ENCODE results near the gene GRIP1.

GRIP1 gene, protein sequence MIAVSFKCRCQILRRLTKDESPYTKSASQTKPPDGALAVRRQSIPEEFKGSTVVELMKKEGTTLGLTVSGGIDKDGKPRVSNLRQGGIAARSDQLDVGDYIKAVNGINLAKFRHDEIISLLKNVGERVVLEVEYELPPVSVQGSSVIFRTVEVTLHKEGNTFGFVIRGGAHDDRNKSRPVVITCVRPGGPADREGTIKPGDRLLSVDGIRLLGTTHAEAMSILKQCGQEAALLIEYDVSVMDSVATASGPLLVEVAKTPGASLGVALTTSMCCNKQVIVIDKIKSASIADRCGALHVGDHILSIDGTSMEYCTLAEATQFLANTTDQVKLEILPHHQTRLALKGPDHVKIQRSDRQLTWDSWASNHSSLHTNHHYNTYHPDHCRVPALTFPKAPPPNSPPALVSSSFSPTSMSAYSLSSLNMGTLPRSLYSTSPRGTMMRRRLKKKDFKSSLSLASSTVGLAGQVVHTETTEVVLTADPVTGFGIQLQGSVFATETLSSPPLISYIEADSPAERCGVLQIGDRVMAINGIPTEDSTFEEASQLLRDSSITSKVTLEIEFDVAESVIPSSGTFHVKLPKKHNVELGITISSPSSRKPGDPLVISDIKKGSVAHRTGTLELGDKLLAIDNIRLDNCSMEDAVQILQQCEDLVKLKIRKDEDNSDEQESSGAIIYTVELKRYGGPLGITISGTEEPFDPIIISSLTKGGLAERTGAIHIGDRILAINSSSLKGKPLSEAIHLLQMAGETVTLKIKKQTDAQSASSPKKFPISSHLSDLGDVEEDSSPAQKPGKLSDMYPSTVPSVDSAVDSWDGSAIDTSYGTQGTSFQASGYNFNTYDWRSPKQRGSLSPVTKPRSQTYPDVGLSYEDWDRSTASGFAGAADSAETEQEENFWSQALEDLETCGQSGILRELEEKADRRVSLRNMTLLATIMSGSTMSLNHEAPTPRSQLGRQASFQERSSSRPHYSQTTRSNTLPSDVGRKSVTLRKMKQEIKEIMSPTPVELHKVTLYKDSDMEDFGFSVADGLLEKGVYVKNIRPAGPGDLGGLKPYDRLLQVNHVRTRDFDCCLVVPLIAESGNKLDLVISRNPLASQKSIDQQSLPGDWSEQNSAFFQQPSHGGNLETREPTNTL

DNA sequence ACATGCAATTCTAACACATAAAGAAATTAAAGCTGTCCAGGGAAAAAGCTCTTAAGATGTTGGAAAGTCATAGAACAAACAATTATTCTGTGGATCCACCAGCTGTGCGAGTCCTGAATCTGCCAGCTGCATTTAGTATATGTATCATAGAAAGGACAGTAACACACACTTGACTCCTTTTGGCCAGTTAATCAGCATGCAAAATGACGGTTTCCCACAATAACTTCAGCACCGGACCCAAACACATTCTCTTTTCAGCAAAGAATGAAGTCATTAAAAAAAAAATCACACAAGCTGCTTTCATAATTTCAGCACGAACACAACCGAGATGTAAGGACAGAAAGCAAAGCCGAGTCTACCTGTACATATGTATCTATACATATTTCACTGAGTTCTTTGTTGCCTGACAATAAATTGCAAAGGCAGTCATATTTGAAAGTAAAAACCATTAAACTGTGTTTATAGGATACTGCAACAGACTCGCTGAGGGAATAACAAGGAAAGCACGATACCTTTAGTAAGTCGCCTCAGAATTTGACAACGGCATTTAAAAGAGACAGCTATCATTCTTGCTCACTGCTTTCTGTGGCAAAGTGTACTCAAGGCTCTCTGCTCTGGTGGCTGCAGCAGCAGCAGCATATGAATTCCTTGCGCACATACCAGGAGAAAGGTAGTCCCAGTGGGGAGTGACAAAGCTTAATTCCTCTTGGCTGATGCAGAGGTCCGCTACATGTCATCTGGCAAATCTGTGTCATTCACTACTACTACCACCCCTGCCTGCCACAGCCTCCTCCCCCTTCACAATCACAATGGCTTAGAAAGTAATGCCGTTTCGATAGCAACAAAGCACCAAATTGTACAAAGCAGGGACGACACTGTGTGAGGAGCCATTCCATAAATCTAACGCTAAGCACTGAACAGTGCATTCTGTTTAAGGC, at the start of gene GRIP1:
GRIP1 (minus strand) TSS at position 739 of the 938 bp plus-strand sequence; CDS start at position 567, 172 bp downstream.
- no peak for DNase-seq (ENCODE audit: low read depth in 2 of 2)

DNA sequence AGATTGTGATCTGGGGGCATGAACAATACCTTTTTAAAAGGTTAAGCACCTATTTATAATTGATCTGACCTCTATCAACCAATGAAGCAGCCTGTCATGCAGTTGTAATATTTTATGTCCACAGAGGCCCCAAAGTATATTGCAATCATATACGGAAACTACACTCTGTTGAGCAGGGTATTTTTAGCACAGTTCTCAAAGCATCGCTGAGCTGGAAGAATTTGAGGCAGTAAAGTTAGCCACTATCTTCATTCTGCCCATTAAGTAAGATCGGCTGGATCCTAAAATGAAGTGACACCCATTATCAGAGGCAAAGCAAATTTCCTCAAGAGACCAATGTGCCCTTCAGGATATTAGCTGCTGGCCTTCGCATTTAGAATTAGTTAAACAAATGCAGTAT, 47.7 kb upstream of the GRIP1 start:
- no peak for DNase-seq (ENCODE audit: low read depth in 2 of 2)

DNA sequence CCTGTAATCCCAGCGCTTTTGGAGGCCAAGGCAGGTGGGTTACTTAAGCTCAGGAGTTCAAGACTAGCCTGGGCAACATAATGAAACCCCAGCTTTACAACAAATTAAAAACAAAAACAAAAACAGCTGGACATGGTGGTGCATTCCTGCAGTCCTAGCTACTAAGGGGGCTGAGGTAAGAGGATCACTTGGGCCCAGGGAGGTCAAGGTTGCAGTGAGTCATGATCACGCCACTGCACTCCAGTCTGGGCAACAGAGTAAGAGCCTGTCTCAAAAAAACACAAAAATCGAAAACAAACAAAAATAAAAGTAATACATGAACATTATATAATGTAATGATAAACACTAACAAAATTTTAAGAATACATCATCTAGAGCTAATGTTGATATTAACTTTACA, 46.2 kb upstream of the GRIP1 start:
- no peak for DNase-seq (ENCODE audit: low read depth in 2 of 2)

DNA sequence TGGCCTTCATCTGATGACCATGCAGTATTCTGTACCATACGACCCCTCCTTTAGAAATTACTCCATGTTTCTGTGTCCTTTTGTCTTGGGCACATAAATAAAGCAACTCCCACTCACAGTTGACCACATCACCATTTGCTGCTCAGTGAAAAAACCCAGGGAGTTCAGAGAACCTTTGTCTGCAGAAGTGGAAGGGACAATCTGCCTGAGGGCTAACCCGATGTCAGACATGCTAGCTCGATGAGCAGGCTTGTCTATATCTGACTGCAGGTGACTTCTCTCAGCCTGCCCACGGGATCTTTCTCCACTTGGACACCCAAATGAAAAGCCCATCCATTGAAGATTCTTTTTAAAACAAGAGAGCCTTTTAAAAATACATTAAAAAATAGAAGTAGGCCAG, 45.7 kb upstream of the GRIP1 start:
- no peak for DNase-seq (ENCODE audit: low read depth in 2 of 2)

DNA sequence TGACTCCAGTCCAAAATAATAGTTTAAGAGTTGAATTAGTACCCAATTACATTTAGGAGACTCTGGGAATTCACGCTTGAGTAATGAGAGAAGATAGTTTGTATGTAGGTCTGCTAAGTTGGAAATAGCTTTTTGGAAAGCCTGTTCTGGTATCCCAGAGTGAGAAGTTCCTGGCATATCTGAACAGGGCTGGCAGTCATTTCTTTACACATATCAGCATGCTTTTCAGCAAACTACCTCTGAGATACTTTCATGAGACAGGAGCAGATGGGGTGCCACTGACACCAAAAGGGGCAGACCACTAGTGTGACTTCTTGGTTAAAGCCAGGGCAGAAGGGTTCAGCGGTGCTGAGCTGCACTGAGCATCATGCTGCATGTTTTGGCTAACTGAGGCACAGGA, 45.1 kb upstream of the GRIP1 start:
- DNase-seq (ENCODE audit: low read depth in 2 of 2), result no peak

DNA sequence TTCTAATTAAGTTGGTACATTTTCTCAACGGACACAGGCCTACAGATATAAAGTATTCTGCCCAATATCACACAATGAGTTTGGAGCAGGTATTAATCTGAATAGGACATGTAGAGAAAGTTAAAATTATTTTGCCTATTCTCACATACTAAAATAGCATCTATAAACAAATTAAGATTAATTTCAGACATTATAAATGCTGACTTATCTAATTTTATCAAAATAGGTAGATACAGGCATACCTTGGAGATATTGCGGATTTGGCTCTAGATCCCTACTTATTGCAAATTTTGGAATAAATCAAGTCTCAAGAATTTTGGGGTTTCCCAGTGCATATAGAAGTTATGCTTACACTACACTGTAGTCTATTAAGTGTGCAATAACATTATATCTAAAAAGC, 41.0 kb upstream of the GRIP1 start:
- DNase-seq (ENCODE audit: low read depth in 2 of 2), result no peak

DNA sequence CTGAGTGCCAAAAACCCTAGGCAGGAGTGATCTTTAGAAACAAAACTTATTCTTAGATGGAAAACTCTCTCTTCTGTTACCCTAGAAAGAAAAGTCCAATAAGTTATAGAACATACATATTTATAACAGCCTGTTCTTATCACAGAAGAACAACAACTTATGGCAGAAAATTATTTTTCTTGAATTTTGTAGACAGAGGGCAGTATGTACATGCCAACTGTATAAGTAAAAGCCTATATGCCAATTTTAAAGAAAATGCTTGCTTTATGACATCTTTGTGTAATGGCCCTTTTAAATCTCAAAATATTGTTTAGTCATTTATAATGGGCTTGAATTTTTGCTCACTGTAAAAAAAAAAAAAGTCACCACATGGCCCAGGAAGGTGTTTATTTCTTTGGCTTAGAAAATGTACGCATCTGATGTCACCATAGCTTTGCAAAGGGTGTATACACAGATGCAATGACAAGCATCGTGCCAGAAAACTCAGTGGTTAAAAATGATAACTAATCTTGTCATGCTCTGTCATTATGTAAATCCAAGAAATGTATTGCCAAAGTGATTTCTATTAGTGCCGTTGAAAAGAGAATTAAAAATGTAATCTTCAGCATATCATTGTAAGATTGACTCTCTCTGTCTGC, 38.3 kb upstream of the GRIP1 start:
- no peak for DNase-seq (ENCODE audit: low read depth in 2 of 2)

DNA sequence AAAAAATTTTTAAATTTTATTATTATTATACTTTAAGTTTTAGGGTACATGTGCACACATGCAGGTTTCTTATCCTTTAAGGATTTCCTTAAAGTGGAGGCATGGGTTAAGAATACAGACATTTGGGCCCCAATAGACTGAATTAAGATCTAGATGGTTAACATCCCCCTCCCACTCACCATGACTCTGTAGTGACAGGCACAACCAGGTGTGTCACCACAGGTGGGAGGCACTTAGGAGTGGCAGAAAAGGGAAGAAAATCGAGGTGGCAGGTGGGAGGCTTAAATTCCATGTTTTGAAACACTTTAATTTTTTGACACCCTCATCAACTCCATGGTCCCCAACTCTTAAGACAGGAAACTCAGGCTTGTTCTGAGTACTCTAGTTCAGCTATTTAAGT, 37.6 kb upstream of the GRIP1 start:
- DNase-seq (ENCODE audit: low read depth in 2 of 2), result no peak

DNA sequence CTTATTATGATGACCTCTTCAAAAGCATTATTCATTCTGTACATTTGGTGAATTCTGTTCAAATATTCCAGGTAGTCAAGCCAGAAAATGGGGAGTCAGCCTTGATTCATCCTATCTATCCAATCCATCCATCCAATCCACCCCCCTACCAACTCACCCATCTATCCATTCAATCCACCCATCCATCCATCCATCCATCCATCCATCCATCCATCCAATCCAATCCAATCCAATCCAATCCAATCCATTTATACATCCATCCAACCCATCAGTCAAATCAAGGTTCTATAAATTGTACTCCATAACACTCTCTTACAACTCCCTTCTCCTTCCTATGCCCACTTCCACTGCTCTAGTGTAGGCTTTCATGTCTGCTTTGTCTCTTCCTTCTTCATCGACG, 35.8 kb upstream of the GRIP1 start:
- DNase-seq (ENCODE audit: low read depth in 2 of 2), result no peak

DNA sequence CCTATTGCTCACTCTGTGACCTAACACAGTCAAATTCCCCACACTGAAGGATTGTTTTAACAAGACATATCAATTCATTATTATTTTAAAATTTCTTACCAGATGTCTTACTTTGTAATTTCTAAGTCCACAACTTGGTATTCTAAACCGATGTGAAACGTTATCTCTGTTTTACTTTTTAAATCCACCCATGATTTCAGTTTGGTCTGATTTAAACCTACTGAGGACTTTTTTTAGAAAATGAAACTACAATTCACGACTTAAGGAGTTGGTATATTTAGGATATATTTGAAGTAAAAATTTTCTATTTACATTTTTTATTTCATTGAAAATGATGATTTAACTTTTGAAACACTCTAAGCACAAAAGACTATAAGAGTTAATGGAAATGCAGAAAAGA, 35.1 kb upstream of the GRIP1 start:
- no peak for DNase-seq (ENCODE audit: low read depth in 2 of 2)

DNA sequence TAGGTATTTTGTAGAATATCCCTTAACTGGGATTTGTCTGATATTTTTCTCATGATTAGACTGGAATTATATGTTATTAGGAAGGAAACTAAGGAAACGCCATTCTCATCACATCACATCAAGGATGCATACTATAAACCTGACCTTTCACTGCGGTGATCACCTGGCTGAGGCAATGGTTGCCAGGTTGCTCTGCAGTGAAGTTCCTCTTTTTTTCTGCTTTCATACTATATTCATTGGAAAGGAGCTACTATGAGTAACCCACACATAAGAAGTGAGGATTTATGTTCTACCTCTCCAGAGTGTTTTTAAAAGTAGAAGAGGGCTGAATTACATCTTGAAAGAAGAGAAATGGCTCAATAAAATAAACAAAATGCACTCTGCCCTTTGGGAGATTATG, 31.0 kb upstream of the GRIP1 start:
- no peak for DNase-seq (ENCODE audit: low read depth in 2 of 2)

DNA sequence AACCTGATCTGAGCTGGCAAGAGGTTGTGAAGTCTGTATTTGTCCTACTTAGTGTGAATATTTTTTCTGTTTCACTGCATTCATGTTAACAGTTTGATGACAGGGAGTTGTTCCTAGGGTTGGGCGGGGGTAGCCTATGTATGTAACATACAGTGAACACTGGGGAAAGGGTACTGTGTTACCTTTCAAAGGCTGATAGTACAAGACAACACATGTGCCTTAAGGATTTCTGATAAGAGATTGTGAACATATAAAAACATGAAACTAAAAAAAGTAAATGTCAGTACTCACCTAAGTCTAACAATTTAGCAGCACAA, 30.5 kb upstream of the GRIP1 start:
- no peak for DNase-seq (ENCODE audit: low read depth in 2 of 2)

DNA sequence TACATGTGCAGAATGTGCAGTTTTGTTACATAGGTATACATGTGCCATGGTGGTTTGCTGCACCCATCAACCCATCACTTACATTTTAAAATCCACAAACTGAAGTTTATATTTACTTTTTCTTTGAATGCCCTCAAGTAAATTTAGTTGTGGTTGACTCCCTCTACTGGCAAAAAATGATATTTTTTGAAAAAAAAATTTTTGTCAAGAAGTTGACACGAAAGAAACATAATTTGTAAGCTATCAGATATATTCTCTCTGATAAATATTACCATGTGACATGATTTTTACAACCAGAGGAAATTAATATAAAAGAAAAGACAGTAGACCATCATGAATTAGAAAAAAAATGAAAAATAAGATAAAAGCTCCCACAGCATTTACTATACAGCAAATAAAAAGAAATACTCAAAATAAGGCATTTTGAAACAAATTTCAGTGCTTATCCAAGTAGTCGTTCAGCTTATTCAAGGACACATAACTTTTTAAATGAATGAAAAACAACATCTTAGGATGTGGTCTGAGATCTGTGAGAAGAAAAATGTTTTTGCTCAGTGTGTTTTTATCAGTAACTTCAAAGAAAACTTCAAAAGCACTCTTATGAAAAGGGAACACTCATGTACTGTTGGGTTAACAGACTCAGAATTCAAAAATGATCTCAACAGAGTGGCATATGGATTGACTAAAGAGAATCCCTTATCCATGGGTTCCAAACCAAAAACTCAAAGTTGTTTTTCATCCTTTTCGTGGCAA, 30.0 kb upstream of the GRIP1 start:
- DNase-seq (ENCODE audit: low read depth in 2 of 2), result no peak

DNA sequence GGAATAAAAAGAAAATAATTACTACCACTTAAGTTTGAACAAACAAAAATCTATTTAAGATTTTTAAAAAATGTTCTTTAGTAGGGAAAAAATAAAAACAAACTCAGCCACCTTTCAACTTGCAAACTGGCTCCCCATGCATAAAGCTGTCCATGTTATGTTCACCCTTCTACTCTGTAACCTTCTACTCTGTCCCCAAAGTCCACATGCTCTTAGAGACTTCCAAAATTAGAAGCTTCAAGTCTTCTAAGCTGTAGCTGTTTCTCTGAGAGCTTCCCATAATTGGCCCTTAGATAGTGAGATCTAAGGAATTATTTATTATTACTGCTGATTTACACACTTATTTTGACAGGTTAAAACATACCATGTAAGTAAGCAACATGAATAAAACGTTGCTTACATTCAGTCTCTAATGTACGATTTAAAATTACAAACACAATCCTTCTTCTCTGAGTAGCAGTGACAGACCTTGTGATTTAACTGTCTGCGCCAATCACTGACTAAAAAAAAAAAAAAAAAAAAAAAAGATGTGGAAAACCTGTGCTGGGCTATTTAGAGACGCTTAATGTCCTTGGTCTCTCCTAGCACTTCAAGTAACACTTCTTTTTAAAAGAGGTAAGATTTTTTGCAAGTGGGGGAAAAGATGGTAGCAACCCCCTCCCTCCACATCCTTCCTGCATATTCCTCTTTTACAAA, 28.3 kb upstream of the GRIP1 start:
- no peak for DNase-seq (ENCODE audit: low read depth in 2 of 2)

DNA sequence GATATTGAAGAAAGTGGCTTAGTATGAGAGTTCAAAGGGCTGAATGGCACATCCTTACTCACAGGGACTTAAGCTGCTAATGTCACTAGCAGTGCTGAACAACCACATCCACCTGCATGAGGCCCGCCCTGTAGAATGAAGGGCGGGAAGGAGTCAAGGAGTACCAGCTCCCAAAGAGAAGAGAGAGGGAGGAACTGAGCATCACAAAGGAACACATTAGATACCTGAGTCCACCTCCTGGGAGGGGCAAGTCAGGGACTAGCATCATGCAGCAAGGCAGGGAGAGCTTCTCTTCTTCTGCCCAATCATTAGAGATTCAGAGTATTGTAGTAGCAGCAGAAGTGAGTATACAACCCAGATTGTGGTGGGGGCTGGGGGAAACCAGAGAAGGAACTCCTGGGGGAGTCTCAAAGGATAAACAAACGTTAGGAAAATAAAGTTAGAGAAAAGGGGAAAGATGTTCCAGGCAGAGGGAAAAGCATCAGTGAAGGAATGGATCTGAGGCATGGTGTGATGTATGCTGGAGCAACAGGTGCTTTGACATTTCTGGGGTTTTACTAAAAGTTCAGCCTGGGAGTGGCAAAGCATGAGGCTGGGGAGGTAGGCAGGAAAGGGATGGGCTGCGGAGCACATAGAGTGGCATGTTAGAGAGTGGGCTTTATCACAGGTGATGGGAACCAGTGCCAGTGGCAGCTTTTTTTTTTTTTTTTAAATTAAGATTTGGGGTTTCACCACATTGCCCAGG, 21.0 kb upstream of the GRIP1 start:
- DNase-seq (ENCODE audit: low read depth in 2 of 2), result no peak

DNA sequence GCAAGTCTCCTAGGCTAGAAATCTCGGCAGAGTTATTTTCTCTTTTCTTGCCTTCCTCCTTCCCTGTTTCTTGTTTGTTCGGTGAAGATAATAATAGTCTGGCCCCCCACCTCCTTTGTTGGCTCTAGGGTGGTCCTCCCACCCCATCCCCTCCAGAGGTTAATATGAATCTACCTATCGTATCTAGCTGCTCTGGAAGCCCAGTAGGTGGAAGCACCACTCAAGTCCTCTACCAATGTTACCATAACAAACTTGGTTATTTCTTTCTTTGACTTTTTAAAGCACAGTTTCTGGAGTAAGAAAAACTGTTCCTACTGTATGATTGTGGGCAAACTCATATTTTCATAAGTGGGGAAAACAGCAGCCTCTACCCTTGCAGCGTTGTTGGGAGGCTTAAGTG, 19.7 kb upstream of the GRIP1 start:
- no peak for DNase-seq (ENCODE audit: low read depth in 2 of 2)

DNA sequence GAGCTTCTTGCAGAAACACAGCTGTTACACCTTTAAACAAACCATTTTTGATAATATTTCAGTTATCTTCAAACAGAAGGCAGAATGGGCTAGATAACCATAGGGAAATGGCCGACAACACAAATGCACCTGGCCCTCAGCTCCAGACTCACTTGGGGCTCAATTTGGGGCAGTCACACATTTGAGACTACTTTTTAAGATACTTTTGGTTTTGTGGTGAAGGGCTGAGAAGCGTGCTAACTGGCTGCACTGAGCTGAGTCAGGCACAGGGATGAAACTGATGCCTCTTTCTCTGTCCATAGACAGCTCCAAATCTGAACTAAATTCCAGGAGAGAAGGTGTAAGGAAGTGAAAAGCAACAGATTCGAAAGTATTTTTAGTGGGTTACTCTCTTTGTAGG, 18.5 kb upstream of the GRIP1 start:
- DNase-seq (ENCODE audit: low read depth in 2 of 2), result no peak

DNA sequence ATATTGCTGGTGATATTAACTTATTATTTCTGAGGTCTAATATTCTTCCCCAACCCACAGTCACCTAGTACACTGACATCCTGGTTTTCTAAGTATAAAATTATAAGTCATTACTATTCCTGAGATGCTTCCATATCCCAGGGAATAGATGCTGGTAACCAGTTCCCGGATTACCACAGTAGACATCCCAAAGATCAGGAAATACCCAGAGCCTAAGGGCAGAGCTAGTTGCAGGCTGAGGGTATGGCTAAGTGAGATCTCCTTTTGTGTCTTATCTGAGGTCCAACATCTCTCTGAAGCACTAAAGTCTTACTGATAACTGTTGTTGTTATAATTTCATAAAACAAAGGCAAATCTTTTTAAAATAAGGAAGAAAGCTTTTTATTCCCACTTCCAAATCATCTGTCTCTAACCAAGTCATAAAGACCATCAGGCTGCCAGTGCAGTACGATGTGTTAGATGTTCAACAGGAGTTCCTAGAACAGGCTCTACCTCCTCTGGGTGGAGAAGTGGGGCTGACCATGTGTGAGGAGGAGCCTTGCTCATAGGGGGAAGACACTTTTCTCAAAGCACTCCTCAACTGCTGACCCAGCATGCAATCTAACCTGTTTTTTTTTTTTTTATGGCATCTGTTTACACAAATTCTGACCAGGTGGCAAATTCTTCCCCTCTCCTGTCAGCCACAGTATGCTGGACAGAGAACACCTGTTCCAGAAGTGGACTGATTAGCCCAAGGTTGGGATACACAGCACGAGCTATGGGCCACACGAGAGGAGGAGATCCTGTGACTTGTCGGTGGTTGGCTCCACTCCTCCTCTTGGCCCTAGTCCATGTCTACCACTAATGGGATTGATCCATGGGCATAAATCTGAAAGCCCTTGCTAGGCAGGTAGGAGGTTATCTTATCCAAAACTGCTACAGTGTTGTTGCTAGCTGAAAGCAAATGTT, 16.1 kb upstream of the GRIP1 start:
- no peak for DNase-seq (ENCODE audit: low read depth in 2 of 2)

Measured in stimulated activated CD4-positive, alpha-beta T cell treated with anti-CD3 and anti-CD28 coated beads, Interleukin-12 subunit alpha, Interleukin-12 subunit beta, amount 100 ng/mL, for 24 hours (primary cell).